Activated CD4-positive, alpha-beta memory T cell treated with anti-CD3 and anti-CD28 coated beads, Interleukin-2, amount 10 ng/mL, durations not matched to agents 7 days and 5 days (primary cell): Measurements from ENCODE around the gene CASR. TPM values are rescaled to one million over a fixed set of nuclear protein-coding genes. Genes with fewer than 3 reads are reported as not detected.
"Not testable (repeated sequence)": the region's sequence is repeated elsewhere in the genome, so short reads cannot be mapped to it uniquely, and the experiment has no call there.

ENCODE experiments used
- CTCF ChIA-PET: fragments of 350-600 bp; sonication (Branson Sonifier 250); formaldehyde crosslinking; loops from one replicate; lab custom pipeline; 2021; ENCODE audit warnings: antibody characterized with exemption, inconsistent platforms; lab: Charles Lee
- POLR2A ChIA-PET: fragments of 350-600 bp; sonication (Branson Sonifier 250); formaldehyde crosslinking; loops from one replicate; lab custom pipeline; 2021; ENCODE audit warnings: antibody characterized with exemption; lab: Charles Lee
- DNase-seq: peaks from one replicate; pipeline ENCODE4 v3.0.0-alpha.2; 2020
- H3K27ac Mint-ChIP-seq: one replicate; pipeline ENCODE4 v1.8.0; 2021; ENCODE audit warnings: mild to moderate bottlenecking, mixed read lengths
- H3K27me3 Mint-ChIP-seq: one replicate; pipeline ENCODE4 v1.8.0; 2021; ENCODE audit warnings: mixed read lengths
- H3K36me3 Mint-ChIP-seq: one replicate; pipeline ENCODE4 v1.8.0; 2021; ENCODE audit warnings: low read depth, mixed read lengths
- H3K4me1 Mint-ChIP-seq: one replicate; pipeline ENCODE4 v1.8.0; 2021; ENCODE audit warnings: mixed read lengths
- H3K4me3 Mint-ChIP-seq: one replicate; pipeline ENCODE4 v1.8.0; 2021; ENCODE audit warnings: mild to moderate bottlenecking, mixed read lengths
- H3K9me3 Mint-ChIP-seq: one replicate; pipeline ENCODE4 v1.8.0; 2021; ENCODE audit warnings: mixed read lengths
- total RNA-seq, 2 experiments: library from RNA; stranded (reverse); gene quantifications; one replicate each; pipeline ENCODE4 v1.2.3, GENCODE V29; 2021

Gene CASR
- total RNA-seq, 2 experiments from 2014 or later: 0.10 to 0.15 TPM

DNA sequence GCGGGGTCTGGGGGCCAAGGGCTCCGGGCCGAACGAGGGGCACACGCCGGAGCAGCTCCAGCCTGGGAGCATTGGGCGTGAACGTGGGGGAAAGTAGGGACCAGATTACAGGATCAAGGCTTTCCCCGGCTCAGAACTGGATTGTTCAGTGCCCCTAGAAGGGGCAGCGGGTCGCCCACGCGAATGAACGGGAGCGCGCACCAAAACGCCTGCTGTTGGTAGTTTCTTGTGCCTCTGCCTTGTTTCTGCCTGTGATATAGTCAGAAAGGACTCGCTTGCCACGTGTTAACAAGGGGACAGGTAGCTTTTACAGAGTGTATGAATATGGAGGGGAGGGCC lies 1.1 kb downstream of the CASR start:
- H3K36me3 Mint-ChIP-seq: peaks cover 4% of the 10 kb centered on the region
- POLR2A ChIA-PET: interaction anchor here (1.4 kb wide), 1 partner anchor 83 kb away, joined by 4 read pairs; no protein-coding TSS in a partner anchor
- DNase-seq: no peak
- CTCF ChIA-PET: no interaction called here
- H3K27ac Mint-ChIP-seq: no peak overlapping the region
- no peak overlapping the region for H3K4me3 Mint-ChIP-seq
- H3K4me1 Mint-ChIP-seq: peaks cover 10% of the 10 kb centered on the region
- H3K9me3 Mint-ChIP-seq: no peaks in the 10 kb centered on the region
- peaks cover 83% of the 10 kb centered on the region for H3K27me3 Mint-ChIP-seq

DNA sequence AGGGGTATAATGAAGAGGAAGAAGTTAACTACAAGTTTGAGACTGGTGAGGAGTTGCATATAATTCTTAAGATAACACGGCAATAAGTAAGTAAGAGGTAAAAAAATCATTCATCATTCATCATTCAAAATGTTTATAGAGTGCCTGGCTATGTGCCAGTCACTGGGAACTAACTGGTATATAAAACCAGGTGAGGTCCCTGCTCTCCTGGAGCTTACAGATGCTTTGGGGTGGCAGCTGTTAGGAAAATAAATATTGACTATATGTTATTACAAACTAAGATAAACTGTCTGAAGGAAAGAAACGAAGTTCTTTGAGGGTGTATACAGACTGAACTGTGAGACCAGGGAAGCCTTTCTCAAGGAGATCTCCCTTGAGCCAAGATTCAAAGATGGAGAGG lies 2.9 kb downstream of the CASR start:
- Mint-ChIP-seq H3K4me1 (peaks cover 10% of the 10 kb centered on the region), H3K27me3 (peaks cover 83% of the 10 kb centered on the region), H3K4me3 (no peak overlapping the region), H3K9me3 (no peaks in the 10 kb centered on the region), H3K27ac (no peak overlapping the region), H3K36me3 (peaks cover 4% of the 10 kb centered on the region)
- POLR2A ChIA-PET: no interaction called here
- DNase-seq: no peak
- CTCF ChIA-PET: no interaction called here

DNA sequence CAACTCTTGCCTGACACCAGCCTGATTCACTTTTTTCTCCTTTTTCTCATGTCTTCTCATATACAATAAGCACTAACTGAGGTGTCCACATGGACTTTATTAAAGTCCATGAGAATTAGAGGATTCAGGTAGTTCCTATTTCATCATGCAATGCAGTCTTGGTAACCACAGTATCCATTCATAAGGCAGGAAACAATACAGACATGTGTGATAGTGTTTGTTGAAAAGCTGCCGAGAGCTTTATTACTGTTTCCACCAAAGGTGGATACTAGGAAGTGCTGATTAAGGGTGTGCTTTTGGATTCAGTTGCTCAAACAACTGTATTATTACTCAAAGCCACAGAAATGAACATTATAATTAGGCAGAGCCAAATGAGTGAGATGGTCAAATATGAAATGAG lies 5.3 kb downstream of the CASR start:
- H3K27me3 Mint-ChIP-seq: peaks cover 67% of the 10 kb centered on the region
- CTCF ChIA-PET: no interaction called here
- H3K36me3 Mint-ChIP-seq: peaks cover 1% of the 10 kb centered on the region
- no peak for DNase-seq
- H3K4me1 Mint-ChIP-seq: peaks cover 6% of the 10 kb centered on the region
- H3K4me3 Mint-ChIP-seq: no peak overlapping the region
- POLR2A ChIA-PET: no interaction called here
- H3K27ac Mint-ChIP-seq: no peak overlapping the region
- H3K9me3 Mint-ChIP-seq: no peaks in the 10 kb centered on the region

DNA sequence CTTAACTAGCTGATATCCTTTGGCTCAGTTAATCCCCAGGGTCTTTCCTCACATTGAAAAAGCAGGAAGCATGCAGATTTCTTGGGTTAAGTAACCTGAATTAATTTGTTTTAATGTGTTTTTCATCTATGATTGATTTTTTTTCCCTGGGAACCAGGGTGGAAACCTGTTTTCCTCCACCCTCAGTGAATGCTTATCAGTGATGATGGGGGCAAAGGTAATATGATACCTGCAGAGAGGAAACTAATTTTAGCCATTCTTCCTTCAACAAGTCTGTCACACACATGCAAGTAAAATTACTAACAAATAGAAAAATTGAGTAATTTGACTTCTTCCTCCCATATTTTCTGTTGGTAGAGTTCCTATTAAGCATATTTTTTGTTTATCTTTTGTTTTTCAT lies 5.9 kb downstream of the CASR start:
- no peaks in the 10 kb centered on the region for H3K36me3 Mint-ChIP-seq
- H3K4me3 Mint-ChIP-seq: no peak overlapping the region
- peaks cover 6% of the 10 kb centered on the region for H3K4me1 Mint-ChIP-seq
- peaks cover 65% of the 10 kb centered on the region for H3K27me3 Mint-ChIP-seq
- CTCF ChIA-PET: interaction anchor here (0.6 kb wide), 1 partner anchor 14 kb away, joined by 3 read pairs; no protein-coding TSS in a partner anchor
- H3K27ac Mint-ChIP-seq: no peak overlapping the region
- POLR2A ChIA-PET: no interaction called here
- no peaks in the 10 kb centered on the region for H3K9me3 Mint-ChIP-seq
- DNase-seq: no peak

DNA sequence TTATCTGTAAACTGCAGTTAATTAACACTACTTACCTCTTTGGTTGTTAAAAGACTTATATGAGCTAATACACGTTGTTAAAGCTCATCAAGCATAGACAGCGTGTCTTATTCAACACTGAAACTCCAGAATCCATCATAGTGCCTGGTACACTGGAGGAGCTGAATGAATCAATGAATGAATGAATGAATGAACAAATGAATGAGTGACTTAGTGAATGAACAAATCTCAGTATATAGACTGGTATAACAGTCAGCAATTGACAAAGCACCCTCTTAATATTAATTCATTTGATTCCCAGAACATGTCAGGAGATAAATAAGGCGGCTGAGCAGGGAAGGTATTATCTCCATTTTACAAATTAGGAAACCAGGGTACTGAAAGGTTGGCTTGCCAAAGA lies 7.1 kb downstream of the CASR start:
- Mint-ChIP-seq H3K27ac (no peak overlapping the region), H3K9me3 (no peaks in the 10 kb centered on the region), H3K4me1 (peaks cover 13% of the 10 kb centered on the region), H3K27me3 (peaks cover 55% of the 10 kb centered on the region), H3K4me3 (no peak overlapping the region), H3K36me3 (peaks cover 4% of the 10 kb centered on the region)
- POLR2A ChIA-PET: no interaction called here
- DNase-seq: no peak
- CTCF ChIA-PET: no interaction called here

DNA sequence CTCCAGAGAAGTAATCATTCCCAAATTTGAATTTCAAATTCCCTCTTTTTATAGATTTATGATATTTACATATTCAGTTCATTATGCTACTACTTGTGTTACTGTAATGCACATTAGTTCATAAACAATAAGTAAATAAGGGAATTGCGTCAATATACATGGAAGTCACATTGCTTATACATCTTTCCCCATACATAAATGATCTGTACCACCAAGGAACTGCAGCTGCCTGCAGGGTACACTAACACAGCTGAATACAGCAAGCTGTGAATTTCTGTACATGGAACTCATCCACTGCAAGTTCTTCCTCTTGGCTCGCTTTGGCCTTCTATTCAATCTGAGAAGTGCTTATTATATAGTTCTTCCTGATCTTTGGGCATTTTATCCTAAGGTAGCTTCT lies 15.5 kb downstream of the CASR start:
- CTCF ChIA-PET: no interaction called here
- Mint-ChIP-seq H3K4me3 (no peak overlapping the region), H3K36me3 (peaks cover 7% of the 10 kb centered on the region), H3K4me1 (peaks cover 28% of the 10 kb centered on the region), H3K27me3 (peaks cover 15% of the 10 kb centered on the region), H3K9me3 (no peaks in the 10 kb centered on the region), H3K27ac (no peak overlapping the region)
- POLR2A ChIA-PET: no interaction called here
- no peak for DNase-seq

DNA sequence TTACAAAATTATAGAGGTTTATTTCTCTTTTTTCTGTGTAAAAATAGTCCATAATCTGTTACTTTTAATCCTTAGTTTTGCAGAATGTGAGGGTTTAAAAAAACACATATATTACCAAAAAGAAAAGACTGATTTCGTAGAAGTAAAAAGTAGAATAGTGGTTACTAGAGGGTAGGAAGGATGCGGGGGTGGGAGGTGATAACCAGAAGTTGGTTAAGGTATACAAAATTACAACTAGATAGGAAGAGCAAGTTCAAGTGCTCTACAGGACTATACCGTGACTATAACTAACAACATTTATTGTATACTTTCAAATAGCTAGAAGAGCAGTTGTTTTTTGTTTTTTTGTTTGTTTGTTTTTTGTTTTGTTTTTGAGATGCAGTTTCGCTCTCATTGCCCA lies 16.1 kb downstream of the CASR start:
- H3K9me3 Mint-ChIP-seq: no peaks in the 10 kb centered on the region
- ChIA-PET POLR2A (no interaction called here), CTCF (no interaction called here)
- no peak overlapping the region for H3K4me3 Mint-ChIP-seq
- peaks cover 13% of the 10 kb centered on the region for H3K27me3 Mint-ChIP-seq
- peaks cover 7% of the 10 kb centered on the region for H3K36me3 Mint-ChIP-seq
- peak overlapping the region; percentile 8 for H3K27ac Mint-ChIP-seq
- DNase-seq: no peak
- H3K4me1 Mint-ChIP-seq: peaks cover 23% of the 10 kb centered on the region

DNA sequence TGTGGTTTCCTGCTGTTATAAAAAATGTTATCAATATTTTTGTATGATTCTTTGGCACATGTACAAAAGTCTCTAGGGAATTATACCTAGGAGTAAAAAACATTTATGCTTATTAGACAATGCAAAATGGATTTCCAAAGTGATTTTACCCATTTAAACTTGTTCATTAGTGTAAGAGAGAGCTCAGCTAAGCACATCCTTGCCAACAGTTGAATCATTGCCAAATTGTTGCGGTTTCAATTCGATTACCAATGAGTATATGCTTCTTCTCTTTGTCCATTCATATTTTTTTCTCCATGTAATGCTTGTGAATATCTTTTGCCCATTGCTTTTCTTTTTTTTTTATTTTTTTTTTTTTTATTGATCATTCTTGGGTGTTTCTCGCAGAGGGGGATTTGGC lies 17.2 kb downstream of the CASR start:
- H3K9me3 Mint-ChIP-seq: no peaks in the 10 kb centered on the region
- peaks cover 3% of the 10 kb centered on the region for H3K36me3 Mint-ChIP-seq
- ChIA-PET CTCF (no interaction called here), POLR2A (no interaction called here)
- peaks cover 14% of the 10 kb centered on the region for H3K27me3 Mint-ChIP-seq
- DNase-seq: no peak
- H3K27ac Mint-ChIP-seq: no peak overlapping the region
- H3K4me1 Mint-ChIP-seq: peaks cover 16% of the 10 kb centered on the region
- no peak overlapping the region for H3K4me3 Mint-ChIP-seq

DNA sequence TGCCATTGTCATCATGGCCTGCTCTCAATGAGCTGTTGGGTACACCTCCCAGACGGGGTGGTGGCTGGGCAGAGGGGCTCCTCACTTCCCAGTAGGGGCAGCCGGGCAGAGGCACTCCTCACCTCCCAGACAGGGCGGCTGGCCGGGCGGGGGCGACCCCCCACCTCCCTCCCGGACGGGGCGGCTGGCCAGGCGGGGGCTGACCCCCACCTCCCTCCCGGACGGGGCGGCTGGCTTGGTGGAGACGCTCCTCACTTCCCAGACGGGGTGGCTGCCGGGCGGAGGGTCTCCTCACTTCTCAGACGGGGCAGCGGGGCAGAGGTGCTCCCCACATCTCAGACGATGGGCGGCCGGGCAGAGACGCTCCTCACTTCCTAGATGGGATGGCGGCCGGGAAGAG lies 18.0 kb downstream of the CASR start:
- H3K36me3 Mint-ChIP-seq, POLR2A ChIA-PET, CTCF ChIA-PET, H3K4me3 Mint-ChIP-seq, H3K9me3 Mint-ChIP-seq, H3K27ac Mint-ChIP-seq, DNase-seq: not testable (repeated sequence)
- Mint-ChIP-seq H3K27me3 (peaks cover 19% of the 10 kb centered on the region), H3K4me1 (peaks cover 16% of the 10 kb centered on the region)

DNA sequence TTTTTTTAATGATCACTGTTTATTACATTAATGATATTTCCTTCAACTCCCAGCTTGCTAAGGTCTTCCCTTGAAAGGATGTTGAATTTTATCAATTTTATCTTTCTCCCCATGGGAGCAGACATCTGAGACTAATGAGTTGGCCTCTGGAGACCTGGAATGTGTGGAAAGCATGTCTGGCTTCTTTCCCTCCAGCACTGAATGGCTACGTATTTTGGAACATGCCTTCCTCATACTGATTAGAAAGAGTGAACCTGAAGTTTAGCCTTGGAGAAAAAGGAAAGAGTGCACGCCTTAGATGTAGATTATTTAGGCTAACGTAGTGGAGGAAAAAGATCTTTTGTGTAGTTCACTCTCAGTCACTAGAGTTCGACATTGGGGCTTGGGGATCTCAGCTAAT lies 25.1 kb downstream of the CASR start:
- H3K27me3 Mint-ChIP-seq: peaks cover 31% of the 10 kb centered on the region
- H3K9me3 Mint-ChIP-seq: no peaks in the 10 kb centered on the region
- no peaks in the 10 kb centered on the region for H3K4me1 Mint-ChIP-seq
- CTCF ChIA-PET: no interaction called here
- POLR2A ChIA-PET: no interaction called here
- no peak overlapping the region for H3K4me3 Mint-ChIP-seq
- no peak overlapping the region for H3K27ac Mint-ChIP-seq
- no peak for DNase-seq
- no peaks in the 10 kb centered on the region for H3K36me3 Mint-ChIP-seq

DNA sequence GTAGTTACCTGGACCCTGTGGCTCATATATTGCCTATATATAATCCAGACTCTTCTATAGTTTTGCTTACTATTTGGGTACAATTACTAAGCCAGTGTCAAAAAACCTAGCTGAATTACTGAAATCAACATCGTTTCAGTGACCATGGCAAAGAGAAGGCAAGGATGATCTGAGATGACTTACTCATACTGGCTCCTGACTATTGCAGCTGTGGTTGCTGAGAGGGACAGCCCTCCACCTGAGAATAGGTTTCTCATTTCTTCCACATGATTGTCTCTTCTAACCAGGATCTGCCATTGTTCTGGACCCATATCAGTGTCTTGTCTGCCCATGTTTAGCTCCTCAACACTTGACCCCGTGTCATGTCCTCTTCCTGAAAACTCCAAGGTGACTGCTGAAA lies 30.2 kb downstream of the CASR start:
- no peaks in the 10 kb centered on the region for H3K9me3 Mint-ChIP-seq
- H3K27me3 Mint-ChIP-seq: peaks cover 28% of the 10 kb centered on the region
- no peak overlapping the region for H3K27ac Mint-ChIP-seq
- peaks cover 3% of the 10 kb centered on the region for H3K36me3 Mint-ChIP-seq
- no peak for DNase-seq
- ChIA-PET POLR2A (no interaction called here), CTCF (no interaction called here)
- H3K4me3 Mint-ChIP-seq: no peak overlapping the region
- H3K4me1 Mint-ChIP-seq: no peaks in the 10 kb centered on the region

DNA sequence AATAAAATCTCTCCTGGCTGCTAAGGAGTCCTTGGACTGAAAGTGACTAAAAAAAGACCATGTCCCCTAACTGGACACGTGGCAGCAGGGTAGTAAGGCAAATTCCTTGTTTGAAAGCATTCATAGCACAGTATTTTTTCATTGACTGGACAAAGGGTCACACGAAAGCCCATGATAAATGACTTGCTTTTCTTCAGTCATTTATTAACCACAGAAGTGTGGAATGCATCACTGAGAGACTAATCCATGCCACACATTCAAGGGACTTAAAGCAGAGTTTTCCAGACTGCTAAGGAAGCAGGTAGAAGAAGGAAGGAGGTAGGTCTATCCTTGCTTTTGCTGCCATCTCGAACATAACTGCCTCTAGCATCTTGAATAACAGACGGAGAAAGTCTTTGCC lies 31.2 kb downstream of the CASR start:
- Mint-ChIP-seq H3K27me3 (peaks cover 29% of the 10 kb centered on the region), H3K9me3 (peaks cover 2% of the 10 kb centered on the region), H3K36me3 (peaks cover 3% of the 10 kb centered on the region), H3K4me3 (no peak overlapping the region), H3K4me1 (no peaks in the 10 kb centered on the region), H3K27ac (no peak overlapping the region)
- CTCF ChIA-PET: no interaction called here
- DNase-seq: no peak
- POLR2A ChIA-PET: no interaction called here

DNA sequence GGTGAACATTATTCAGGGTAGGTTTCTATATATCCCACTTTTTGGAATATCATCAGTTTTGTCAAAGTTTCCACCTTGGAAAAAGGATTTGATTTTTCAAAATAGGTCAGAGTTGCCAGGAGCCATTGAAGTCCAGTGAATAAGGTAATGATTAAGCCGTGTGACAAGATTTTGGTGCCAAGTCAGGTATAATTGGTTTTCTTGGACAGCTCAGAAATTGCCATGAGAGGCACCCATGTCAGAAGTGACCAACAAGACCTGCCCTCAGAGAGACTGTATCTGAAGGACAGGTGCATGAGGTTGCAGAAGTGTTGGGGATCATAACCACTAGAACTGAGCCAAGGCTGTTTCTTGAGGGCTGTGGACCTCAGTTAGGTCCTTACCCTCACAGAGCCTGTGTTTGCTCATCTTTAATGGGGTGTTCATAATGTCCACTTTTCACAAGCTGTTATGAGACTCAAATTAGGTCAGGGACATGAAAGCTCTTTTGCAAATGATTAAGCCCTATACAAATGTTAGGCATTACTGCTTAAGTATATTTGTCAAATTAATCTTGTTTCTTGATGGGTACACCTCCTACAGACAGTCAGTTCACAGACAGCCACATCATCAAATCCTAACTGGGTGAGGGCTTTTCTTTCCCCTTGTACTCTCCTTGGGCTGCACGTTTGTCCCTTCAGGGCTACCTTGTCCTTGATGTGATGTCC lies 32.3 kb downstream of the CASR start:
- Mint-ChIP-seq H3K9me3 (peaks cover 4% of the 10 kb centered on the region), H3K36me3 (peaks cover 3% of the 10 kb centered on the region), H3K4me3 (no peak overlapping the region), H3K4me1 (no peaks in the 10 kb centered on the region), H3K27me3 (peaks cover 29% of the 10 kb centered on the region), H3K27ac (no peak overlapping the region)
- ChIA-PET POLR2A (no interaction called here), CTCF (no interaction called here)
- DNase-seq: no peak

DNA sequence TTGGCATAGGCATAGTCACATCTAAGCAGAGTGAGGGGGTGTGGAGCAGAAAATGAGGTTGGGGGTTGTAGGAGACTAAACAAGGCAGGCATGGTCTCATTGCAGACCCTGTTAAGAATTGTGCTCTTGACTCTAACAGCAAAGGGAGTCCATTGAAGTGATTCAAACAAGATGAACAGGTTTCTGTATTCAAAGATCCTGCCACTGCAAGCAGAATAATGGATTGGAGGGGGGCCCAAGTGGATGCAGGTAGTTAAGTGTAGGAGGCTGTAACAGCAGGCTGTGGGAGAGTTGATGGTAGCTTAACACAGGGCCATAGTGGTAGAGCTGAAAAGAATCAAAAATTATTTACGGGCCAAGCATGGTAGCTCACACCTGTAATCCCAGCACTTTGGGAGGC lies 34.4 kb downstream of the CASR start:
- peaks cover 7% of the 10 kb centered on the region for H3K9me3 Mint-ChIP-seq
- CTCF ChIA-PET: no interaction called here
- POLR2A ChIA-PET: no interaction called here
- no peak overlapping the region for H3K4me3 Mint-ChIP-seq
- peaks cover 3% of the 10 kb centered on the region for H3K36me3 Mint-ChIP-seq
- no peaks in the 10 kb centered on the region for H3K4me1 Mint-ChIP-seq
- no peak for DNase-seq
- peaks cover 44% of the 10 kb centered on the region for H3K27me3 Mint-ChIP-seq
- H3K27ac Mint-ChIP-seq: no peak overlapping the region
